Measurements from ENCODE around the gene AGBL1.

AGBL1 gene

DNA sequence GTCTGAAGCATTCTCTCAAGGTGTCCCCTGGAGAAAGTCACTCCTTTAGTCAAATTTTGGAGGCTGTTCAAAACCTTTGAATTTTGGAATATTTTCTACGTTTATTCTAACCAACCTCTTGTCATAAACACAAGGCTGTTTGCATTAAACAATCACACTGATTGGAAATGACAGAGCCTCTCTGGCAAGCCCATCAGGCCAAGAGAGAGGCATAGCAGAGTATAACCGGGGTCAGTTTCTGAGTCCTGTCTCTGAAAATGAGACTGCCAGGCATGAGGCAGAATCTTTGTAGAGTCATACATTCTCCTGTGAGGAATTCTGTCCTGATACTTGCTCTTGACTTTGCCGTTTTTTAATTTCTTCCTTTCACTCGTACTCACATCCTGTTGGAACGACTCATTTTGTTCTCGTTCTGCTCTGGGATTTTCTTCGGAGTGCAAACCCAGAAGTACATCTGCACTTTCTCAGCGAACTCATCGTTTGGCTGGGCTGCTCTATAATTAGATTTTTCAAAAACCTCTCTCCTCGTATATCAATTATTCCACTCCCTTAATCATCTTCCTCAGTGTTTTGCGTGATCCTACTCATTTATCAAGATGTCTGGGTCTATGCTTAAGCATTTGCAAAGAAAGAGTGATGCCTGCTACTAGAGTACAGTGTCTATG is 114.2 kb downstream of the AGBL1 start:
- ChIA-PET CTCF (no interaction called here), POLR2A (no interaction called here)
- TF ChIP-seq, protein P1, sequence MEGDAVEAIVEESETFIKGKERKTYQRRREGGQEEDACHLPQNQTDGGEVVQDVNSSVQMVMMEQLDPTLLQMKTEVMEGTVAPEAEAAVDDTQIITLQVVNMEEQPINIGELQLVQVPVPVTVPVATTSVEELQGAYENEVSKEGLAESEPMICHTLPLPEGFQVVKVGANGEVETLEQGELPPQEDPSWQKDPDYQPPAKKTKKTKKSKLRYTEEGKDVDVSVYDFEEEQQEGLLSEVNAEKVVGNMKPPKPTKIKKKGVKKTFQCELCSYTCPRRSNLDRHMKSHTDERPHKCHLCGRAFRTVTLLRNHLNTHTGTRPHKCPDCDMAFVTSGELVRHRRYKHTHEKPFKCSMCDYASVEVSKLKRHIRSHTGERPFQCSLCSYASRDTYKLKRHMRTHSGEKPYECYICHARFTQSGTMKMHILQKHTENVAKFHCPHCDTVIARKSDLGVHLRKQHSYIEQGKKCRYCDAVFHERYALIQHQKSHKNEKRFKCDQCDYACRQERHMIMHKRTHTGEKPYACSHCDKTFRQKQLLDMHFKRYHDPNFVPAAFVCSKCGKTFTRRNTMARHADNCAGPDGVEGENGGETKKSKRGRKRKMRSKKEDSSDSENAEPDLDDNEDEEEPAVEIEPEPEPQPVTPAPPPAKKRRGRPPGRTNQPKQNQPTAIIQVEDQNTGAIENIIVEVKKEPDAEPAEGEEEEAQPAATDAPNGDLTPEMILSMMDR (IDR thresholded peaks at IDR 0.05; ENCODE audit: control extremely low read depth, extremely low read depth, low read depth, missing control alignments): no peak

DNA sequence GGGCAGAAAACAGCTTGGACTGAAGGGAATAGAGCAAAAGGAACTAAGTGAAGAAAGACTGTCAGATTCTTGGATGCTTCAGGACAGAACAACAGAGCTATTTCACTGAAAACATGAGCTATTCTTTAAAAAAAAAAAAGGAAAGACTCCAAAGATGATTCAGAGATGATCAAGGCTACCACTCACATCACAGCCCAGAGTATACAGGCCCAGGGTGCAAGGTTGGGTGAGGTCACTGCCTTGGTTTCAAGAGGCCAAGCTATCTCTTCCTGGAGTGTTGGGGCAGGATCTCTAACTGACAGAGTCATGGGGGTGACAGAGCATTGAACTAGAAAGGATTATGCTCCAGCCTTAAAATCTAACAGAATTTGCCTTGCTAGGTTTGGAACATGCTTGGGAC is 118.1 kb downstream of the AGBL1 start:
- TF ChIP-seq, protein P1 (IDR thresholded peaks at IDR 0.05; ENCODE audit: control extremely low read depth, extremely low read depth, low read depth, missing control alignments): no peak
- POLR2A ChIA-PET: interaction anchor here (0.5 kb wide), 1 partner anchor 115 kb away, joined by 3 read pairs; no protein-coding TSS in a partner anchor
- no peak for DNase-seq (ENCODE audit: extremely low spot score)
- CTCF ChIA-PET: interaction anchor here (0.9 kb wide), 1 partner anchor 10 kb away, joined by 3 read pairs; no protein-coding TSS in a partner anchor

More for the DNA sequence above, 114.2 kb downstream of the AGBL1 start:
- DNase-seq (ENCODE audit: extremely low spot score): no peak

- TF ChIP-seq, protein P1 (IDR thresholded peaks at IDR 0.05; ENCODE audit: control extremely low read depth, extremely low read depth, low read depth, missing control alignments): no peak
- ChIA-PET CTCF (no interaction called here), POLR2A (no interaction called here)
- DNase-seq (ENCODE audit: extremely low spot score): no peak
Measured at GRCh38 chr15:86199467-86200145, 119.9 kb downstream of the AGBL1 start.

GRCh38 chr15:86201313-86202008 is 121.8 kb downstream of the AGBL1 start:
- CTCF ChIA-PET: no interaction called here
- TF ChIP-seq, protein P1 (IDR thresholded peaks at IDR 0.05; ENCODE audit: control extremely low read depth, extremely low read depth, low read depth, missing control alignments): no peak

DNA sequence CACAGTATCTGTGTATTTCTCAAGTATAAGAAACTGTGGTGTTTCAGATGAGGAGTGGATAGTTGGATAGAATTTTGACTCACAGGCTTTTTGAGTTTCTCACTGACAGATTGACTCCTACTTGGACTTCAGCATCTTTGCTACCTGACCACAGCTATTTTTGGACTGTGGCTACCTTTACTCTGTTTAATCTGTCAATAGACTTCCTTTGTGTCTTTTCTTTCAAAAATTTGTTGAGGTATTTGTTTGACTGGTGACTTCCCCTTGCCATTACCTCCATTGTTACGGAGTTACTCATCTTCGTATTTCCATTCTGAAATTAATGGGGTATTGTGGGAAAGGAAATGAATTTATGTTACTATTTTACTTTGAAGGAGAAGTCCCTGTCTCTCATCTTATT is 123.8 kb downstream of the AGBL1 start:
- ChIA-PET CTCF (no interaction called here), POLR2A (no interaction called here)

More at GRCh38 chr15:86201313-86202008, 121.8 kb downstream of the AGBL1 start:
- DNase-seq (ENCODE audit: extremely low spot score): no peak
- POLR2A ChIA-PET: no interaction called here

GRCh38 chr15:86205096-86205495 is 125.4 kb downstream of the AGBL1 start:
- DNase-seq (ENCODE audit: extremely low spot score): no peak
- CTCF ChIA-PET: interaction anchor here (0.9 kb wide), 1 partner anchor 21 kb away, joined by 3 read pairs; no protein-coding TSS in a partner anchor
- TF ChIP-seq, protein P1 (IDR thresholded peaks at IDR 0.05; ENCODE audit: control extremely low read depth, extremely low read depth, low read depth, missing control alignments): no peak
- POLR2A ChIA-PET: no interaction called here

More for the DNA sequence above, 123.8 kb downstream of the AGBL1 start:
- no peak for DNase-seq (ENCODE audit: extremely low spot score)
- TF ChIP-seq, protein P1 (IDR thresholded peaks at IDR 0.05; ENCODE audit: control extremely low read depth, extremely low read depth, low read depth, missing control alignments): no peak

Data from GM10248 (cell line).